SK-N-SH treated with all-trans-retinoic acid at 6 μM for 48 hours (cell line): ENCODE measurements around the gene FAM222B.
A peak's percentile ranks its signal among the peaks of the same experiment; 100 is the strongest.
"Not testable (repeated sequence)": the region's sequence is repeated elsewhere in the genome, so short reads cannot be mapped to it uniquely, and the experiment has no call there.

Source experiments
- ATAC-seq: fragments of 200-7000 bp; cut with Tn5 transposase; 3 replicates; pipeline ENCODE4 v1.9.1; 2020; ENCODE audit warnings: mild to moderate bottlenecking, moderate library complexity
- ARNTL ChIP-seq: fragments of 450-650 bp; formaldehyde crosslinking; IDR thresholded peaks from 2 replicates; pipeline ENCODE4 v1.5.0; 2020; ENCODE audit warnings: low read depth, mild to moderate bottlenecking, moderate library complexity, borderline replicate concordance
- CSDC2 ChIP-seq: fragments of 250-450 bp; sonication (Bioruptor Pico); IDR thresholded peaks from 2 replicates; pipeline ENCODE4 v1.5.0; 2020; ENCODE audit warnings: mild to moderate bottlenecking, moderate library complexity
- ESRRG ChIP-seq: fragments of 250-450 bp; sonication (Bioruptor Pico); IDR thresholded peaks from 2 replicates; pipeline ENCODE4 v1.6.1; 2021; ENCODE audit warnings: mild to moderate bottlenecking
- ISL1 ChIP-seq: fragments of 250-450 bp; sonication (Bioruptor Pico); IDR thresholded peaks from 2 replicates; pipeline ENCODE4 v2.1.2; 2022; ENCODE audit warnings: mild to moderate bottlenecking, moderate library complexity
- OSR1 ChIP-seq: fragments of 250-450 bp; sonication (Bioruptor Pico); IDR thresholded peaks from 2 replicates; pipeline ENCODE4 v1.8.0; 2022; ENCODE audit warnings: moderate library complexity, mild to moderate bottlenecking, inconsistent platforms
- PPARA ChIP-seq: fragments of 250-450 bp; sonication (Bioruptor Pico); IDR thresholded peaks from 2 replicates; pipeline ENCODE4 v1.5.0; 2020; ENCODE audit warnings: mild to moderate bottlenecking, borderline replicate concordance
- RARB ChIP-seq: fragments of 250-450 bp; sonication (Bioruptor Pico); IDR thresholded peaks from 2 replicates; pipeline ENCODE4 v1.8.0; 2021; ENCODE audit warnings: mild to moderate bottlenecking, moderate library complexity
- SNAI2 ChIP-seq: fragments of 250-450 bp; sonication (Bioruptor Pico); IDR thresholded peaks from 2 replicates; pipeline ENCODE4 v1.5.0; 2020; ENCODE audit warnings: mild to moderate bottlenecking, moderate library complexity
- TCF4 ChIP-seq: fragments of 250-450 bp; sonication (Bioruptor Pico); IDR thresholded peaks from 2 replicates; pipeline ENCODE4 v1.8.0; 2021; ENCODE audit warnings: mild to moderate bottlenecking, moderate library complexity, borderline replicate concordance
- TOX ChIP-seq: fragments of 250-450 bp; sonication (Bioruptor Pico); IDR thresholded peaks from 2 replicates; pipeline ENCODE4 v1.8.0; 2021; ENCODE audit warnings: mild to moderate bottlenecking, moderate library complexity, borderline replicate concordance
- ZFP3 ChIP-seq: fragments of 250-450 bp; sonication (Bioruptor Pico); IDR thresholded peaks from 2 replicates; pipeline ENCODE4 v1.5.0; 2020; ENCODE audit warnings: mild to moderate bottlenecking, moderate library complexity
- ZFP30 ChIP-seq: fragments of 450-650 bp; formaldehyde crosslinking; IDR thresholded peaks from 2 replicates; pipeline ENCODE4 v1.5.0; 2022; ENCODE audit warnings: mild to moderate bottlenecking, moderate library complexity
- ZNF565 ChIP-seq: fragments of 450-650 bp; formaldehyde crosslinking; conservative IDR thresholded peaks from 2 replicates; pipeline ENCODE4 v1.5.0; 2020; ENCODE audit warnings: low read depth, mild to moderate bottlenecking, moderate library complexity
- ZNF70 ChIP-seq: fragments of 450-650 bp; formaldehyde crosslinking; IDR thresholded peaks from 2 replicates; pipeline ENCODE4 v1.5.0; 2020; ENCODE audit warnings: mild to moderate bottlenecking, moderate library complexity
- TF ChIP-seq, protein P1 (sequence below): fragments of 250-450 bp; sonication (Bioruptor Pico); IDR thresholded peaks from 2 replicates; pipeline ENCODE4 v1.8.0; 2020; ENCODE audit warnings: mild to moderate bottlenecking, moderate library complexity, borderline replicate concordance
- TF ChIP-seq, protein P2 (sequence below): fragments of 250-450 bp; sonication (Bioruptor Pico); IDR thresholded peaks from 2 replicates; pipeline ENCODE4 v1.5.0; 2020; ENCODE audit warnings: mild to moderate bottlenecking, moderate library complexity
- TF ChIP-seq, protein P3 (sequence below): fragments of 250-450 bp; sonication (Bioruptor Pico); IDR thresholded peaks from 2 replicates; pipeline ENCODE4 v1.8.0; 2021; ENCODE audit warnings: low read depth, mild to moderate bottlenecking, moderate library complexity, borderline replicate concordance
- TF ChIP-seq, protein P4 (sequence below): fragments of 250-450 bp; sonication (Bioruptor Pico); IDR thresholded peaks from 2 replicates; pipeline ENCODE4 v1.5.1; 2020; ENCODE audit warnings: low read depth, mild to moderate bottlenecking, moderate library complexity
- TF ChIP-seq, protein P5 (sequence below): fragments of 250-450 bp; sonication (Bioruptor Pico); IDR thresholded peaks from 2 replicates; pipeline ENCODE4 v1.5.1; 2021; ENCODE audit warnings: mild to moderate bottlenecking, moderate library complexity

Gene FAM222B

DNA sequence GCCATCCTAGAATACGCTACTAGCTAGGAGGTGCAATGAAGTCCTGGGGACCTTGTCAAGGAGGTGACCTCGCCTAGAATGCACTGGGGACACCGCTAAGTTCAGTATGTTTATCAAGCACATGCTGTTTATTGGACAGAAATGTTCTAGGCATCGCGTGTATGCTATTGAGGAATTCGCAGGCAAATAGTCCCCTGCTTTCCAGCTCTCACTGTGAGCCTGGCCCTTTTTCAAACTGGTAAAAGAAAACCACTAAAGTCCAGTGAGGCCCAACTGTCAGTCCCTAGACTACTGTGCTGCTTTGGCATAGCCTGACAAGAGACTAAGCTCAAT is 1.2 kb upstream of the FAM222B start:
- no peak for ATAC-seq
- TF ChIP-seq ZNF70 = no peak
- no peak for TF ChIP-seq ESRRG
- TF ChIP-seq ISL1 = no peak
- TF ChIP-seq TOX (CRISPR knock-in tag) = no peak
- TF ChIP-seq, protein P1, sequence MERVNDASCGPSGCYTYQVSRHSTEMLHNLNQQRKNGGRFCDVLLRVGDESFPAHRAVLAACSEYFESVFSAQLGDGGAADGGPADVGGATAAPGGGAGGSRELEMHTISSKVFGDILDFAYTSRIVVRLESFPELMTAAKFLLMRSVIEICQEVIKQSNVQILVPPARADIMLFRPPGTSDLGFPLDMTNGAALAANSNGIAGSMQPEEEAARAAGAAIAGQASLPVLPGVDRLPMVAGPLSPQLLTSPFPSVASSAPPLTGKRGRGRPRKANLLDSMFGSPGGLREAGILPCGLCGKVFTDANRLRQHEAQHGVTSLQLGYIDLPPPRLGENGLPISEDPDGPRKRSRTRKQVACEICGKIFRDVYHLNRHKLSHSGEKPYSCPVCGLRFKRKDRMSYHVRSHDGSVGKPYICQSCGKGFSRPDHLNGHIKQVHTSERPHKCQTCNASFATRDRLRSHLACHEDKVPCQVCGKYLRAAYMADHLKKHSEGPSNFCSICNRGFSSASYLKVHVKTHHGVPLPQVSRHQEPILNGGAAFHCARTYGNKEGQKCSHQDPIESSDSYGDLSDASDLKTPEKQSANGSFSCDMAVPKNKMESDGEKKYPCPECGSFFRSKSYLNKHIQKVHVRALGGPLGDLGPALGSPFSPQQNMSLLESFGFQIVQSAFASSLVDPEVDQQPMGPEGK (CRISPR knock-in tag) = no peak
- TF ChIP-seq, protein P2, sequence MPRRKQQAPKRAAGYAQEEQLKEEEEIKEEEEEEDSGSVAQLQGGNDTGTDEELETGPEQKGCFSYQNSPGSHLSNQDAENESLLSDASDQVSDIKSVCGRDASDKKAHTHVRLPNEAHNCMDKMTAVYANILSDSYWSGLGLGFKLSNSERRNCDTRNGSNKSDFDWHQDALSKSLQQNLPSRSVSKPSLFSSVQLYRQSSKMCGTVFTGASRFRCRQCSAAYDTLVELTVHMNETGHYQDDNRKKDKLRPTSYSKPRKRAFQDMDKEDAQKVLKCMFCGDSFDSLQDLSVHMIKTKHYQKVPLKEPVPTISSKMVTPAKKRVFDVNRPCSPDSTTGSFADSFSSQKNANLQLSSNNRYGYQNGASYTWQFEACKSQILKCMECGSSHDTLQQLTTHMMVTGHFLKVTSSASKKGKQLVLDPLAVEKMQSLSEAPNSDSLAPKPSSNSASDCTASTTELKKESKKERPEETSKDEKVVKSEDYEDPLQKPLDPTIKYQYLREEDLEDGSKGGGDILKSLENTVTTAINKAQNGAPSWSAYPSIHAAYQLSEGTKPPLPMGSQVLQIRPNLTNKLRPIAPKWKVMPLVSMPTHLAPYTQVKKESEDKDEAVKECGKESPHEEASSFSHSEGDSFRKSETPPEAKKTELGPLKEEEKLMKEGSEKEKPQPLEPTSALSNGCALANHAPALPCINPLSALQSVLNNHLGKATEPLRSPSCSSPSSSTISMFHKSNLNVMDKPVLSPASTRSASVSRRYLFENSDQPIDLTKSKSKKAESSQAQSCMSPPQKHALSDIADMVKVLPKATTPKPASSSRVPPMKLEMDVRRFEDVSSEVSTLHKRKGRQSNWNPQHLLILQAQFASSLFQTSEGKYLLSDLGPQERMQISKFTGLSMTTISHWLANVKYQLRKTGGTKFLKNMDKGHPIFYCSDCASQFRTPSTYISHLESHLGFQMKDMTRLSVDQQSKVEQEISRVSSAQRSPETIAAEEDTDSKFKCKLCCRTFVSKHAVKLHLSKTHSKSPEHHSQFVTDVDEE (CRISPR knock-in tag) = no peak
- TF ChIP-seq SNAI2 (CRISPR knock-in tag) = no peak
- no peak for TF ChIP-seq TCF4 (CRISPR knock-in tag)
- TF ChIP-seq CSDC2 (CRISPR knock-in tag) = no peak
- TF ChIP-seq, protein P3, sequence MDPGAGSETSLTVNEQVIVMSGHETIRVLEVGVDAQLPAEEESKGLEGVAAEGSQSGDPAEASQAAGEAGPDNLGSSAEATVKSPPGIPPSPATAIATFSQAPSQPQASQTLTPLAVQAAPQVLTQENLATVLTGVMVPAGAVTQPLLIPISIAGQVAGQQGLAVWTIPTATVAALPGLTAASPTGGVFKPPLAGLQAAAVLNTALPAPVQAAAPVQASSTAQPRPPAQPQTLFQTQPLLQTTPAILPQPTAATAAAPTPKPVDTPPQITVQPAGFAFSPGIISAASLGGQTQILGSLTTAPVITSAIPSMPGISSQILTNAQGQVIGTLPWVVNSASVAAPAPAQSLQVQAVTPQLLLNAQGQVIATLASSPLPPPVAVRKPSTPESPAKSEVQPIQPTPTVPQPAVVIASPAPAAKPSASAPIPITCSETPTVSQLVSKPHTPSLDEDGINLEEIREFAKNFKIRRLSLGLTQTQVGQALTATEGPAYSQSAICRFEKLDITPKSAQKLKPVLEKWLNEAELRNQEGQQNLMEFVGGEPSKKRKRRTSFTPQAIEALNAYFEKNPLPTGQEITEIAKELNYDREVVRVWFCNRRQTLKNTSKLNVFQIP (CRISPR knock-in tag) = no peak
- no peak for TF ChIP-seq ZNF565 (CRISPR knock-in tag)
- no peak for TF ChIP-seq OSR1 (CRISPR knock-in tag)
- TF ChIP-seq ZFP30 (CRISPR knock-in tag) = no peak
- TF ChIP-seq RARB = no peak
- TF ChIP-seq, protein P4, sequence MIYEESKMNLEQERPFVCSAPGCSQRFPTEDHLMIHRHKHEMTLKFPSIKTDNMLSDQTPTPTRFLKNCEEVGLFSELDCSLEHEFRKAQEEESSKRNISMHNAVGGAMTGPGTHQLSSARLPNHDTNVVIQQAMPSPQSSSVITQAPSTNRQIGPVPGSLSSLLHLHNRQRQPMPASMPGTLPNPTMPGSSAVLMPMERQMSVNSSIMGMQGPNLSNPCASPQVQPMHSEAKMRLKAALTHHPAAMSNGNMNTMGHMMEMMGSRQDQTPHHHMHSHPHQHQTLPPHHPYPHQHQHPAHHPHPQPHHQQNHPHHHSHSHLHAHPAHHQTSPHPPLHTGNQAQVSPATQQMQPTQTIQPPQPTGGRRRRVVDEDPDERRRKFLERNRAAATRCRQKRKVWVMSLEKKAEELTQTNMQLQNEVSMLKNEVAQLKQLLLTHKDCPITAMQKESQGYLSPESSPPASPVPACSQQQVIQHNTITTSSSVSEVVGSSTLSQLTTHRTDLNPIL (CRISPR knock-in tag) = no peak
- no peak for TF ChIP-seq ARNTL
- TF ChIP-seq PPARA (CRISPR knock-in tag) = no peak
- TF ChIP-seq, protein P5, sequence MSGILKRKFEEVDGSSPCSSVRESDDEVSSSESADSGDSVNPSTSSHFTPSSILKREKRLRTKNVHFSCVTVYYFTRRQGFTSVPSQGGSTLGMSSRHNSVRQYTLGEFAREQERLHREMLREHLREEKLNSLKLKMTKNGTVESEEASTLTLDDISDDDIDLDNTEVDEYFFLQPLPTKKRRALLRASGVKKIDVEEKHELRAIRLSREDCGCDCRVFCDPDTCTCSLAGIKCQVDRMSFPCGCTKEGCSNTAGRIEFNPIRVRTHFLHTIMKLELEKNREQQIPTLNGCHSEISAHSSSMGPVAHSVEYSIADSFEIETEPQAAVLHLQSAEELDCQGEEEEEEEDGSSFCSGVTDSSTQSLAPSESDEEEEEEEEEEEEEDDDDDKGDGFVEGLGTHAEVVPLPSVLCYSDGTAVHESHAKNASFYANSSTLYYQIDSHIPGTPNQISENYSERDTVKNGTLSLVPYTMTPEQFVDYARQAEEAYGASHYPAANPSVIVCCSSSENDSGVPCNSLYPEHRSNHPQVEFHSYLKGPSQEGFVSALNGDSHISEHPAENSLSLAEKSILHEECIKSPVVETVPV (CRISPR knock-in tag) = no peak

DNA sequence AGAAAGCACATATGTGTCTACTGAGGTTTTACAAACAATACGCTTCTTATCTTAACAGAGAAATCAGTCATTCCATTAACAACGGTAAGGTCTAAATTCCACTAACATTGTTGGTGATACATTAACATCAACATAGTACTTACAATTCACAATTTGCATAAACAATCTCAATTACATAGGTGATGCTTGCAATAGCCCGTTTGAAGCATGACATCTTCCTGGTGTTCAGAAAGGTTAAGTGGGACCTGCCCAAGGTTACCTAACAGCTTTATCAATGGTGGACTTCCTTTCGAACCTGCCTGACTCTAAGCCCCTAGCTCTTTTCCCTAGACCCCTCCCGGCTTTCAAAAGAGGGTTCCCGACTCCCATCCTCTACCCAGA is 699 bp downstream of the FAM222B start:
- TF ChIP-seq, protein P5 (CRISPR knock-in tag) = no peak
- TF ChIP-seq, all 23 proteins: peak for 0
- peak; percentile 21 for ATAC-seq

DNA sequence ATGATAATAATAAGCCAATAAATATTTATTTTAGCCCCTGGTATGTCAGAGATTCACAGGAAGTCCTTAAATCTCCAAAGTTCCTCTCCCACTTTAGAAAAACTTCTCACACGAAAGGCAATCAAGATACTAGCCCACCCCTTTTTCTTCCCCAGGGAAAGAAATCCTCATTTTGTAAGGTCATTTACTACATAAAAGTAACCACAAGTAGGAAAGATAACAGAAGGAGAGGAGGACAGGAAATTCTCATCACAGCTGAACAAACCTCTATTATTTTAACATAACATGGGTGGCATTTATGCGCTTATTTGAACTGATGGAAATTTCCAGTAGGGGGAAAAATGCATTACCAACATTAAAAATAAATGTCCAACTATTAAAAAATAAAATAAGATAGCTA is 3.4 kb downstream of the FAM222B start:
- ATAC-seq = no peak
- TF ChIP-seq SNAI2 (CRISPR knock-in tag) (no peak), OSR1 (CRISPR knock-in tag) (no peak), ZFP3 (CRISPR knock-in tag) (no peak), ISL1 (no peak), RARB (no peak)
- TF ChIP-seq, all 23 proteins: peak for 0

DNA sequence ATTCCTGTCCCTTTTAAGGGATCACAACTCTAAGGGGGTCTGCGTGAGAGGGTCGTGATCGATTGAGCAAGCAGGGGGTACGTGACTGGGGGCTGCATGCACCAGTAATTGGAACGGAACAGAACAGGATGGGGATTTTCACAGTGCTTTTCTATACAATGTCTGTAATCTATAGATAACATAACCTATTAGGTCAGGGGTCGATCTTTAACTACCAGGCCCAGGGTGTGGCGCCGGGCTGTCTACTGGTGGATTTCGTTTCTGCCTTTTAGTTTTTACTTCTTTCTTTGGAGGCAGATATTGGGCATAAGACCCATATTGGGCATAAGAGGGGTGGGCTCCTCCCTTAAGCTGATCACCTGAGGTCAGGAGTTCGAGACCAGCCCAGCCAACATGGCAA is 6.0 kb downstream of the FAM222B start:
- ATAC-seq = not testable (repeated sequence)
